HCT116 (cell line): ENCODE data around the gene SLC25A43. TPM values are rescaled to one million over a fixed set of nuclear protein-coding genes. Genes with fewer than 3 reads are reported as not detected.

Experiments
- ATAC-seq: fragments of 200-7000 bp; cut with Tn5 transposase; 2 replicates; pipeline ENCODE4 v1.9.1; 2020; ENCODE audit warnings: mild to moderate bottlenecking, moderate library complexity
- BruUV-seq: library from RNA; stranded (reverse); fragments of 400-500 nt; replicated peaks from 2 replicates; lab custom pipeline; 2021; lab: Mats Ljungman, UMichigan
- CTCF ChIA-PET: fragments of 300-600 bp; sonication (Branson Sonifier 250); formaldehyde crosslinking; loops from one replicate; lab custom pipeline; 2021; ENCODE audit warnings: antibody characterized with exemption; lab: Charles Lee
- POLR2A ChIA-PET: fragments of 300-600, 350-600 bp; sonication (Branson Sonifier 250); formaldehyde crosslinking; loops from one replicate; lab custom pipeline; 2021; ENCODE audit warnings: antibody characterized with exemption; lab: Charles Lee
- RAD21 ChIA-PET, 2 experiments: fragments of 300-600 bp; sonication (Branson Sonifier 250); formaldehyde crosslinking; loops; one replicate each; lab custom pipeline; 2023; ENCODE audit warnings: low total read pairs in 2 of 2; ENCODE audit not compliant: uncharacterized antibody in 2 of 2, unreplicated experiment in 2 of 2, low non-redundant PET in 1 of 2; lab: Charles Lee
- DNase-seq: peaks from one replicate; pipeline ENCODE4 v3.0.0-alpha.2; 2010; ENCODE audit warnings: low read depth, low spot score
- H2AFZ ChIP-seq: fragments of 200-600 bp; shearing (Covaris generic), sonication (generic); 2 replicates; pipeline ENCODE4 v1.6.1; 2017; ENCODE audit warnings: low read depth, mixed run types, mixed read lengths, antibody characterized with exemption, low read length; ENCODE audit not compliant: poor library complexity, severe bottlenecking
- H3K27ac ChIP-seq: 2 replicates; pipeline ENCODE4 v1.5.1; 2012; ENCODE audit warnings: low read depth, low read length
- H3K27me3 ChIP-seq: fragments of 200-600 bp; sonication (generic); 2 replicates; pipeline ENCODE4 v1.6.1; 2016; ENCODE audit warnings: mixed run types, low read length, mixed read lengths; ENCODE audit not compliant: insufficient read depth
- H3K36me3 ChIP-seq, 2 experiments: fragments of 200-500 bp in 1 of 2; fragments of 200-600 bp in 1 of 2; sonication (Bioruptor generic) in 1 of 2; sonication (generic) in 1 of 2; 2 replicates each; pipeline versions ENCODE4 v1.5.1 to v1.6.1; 2014 to 2016; ENCODE audit warnings: low read length in 2 of 2, inconsistent platforms in 1 of 2, mixed read lengths in 1 of 2, mixed run types in 1 of 2; ENCODE audit not compliant: insufficient read depth in 2 of 2, control insufficient read depth in 1 of 2
- H3K4me1 ChIP-seq, 2 experiments: fragments of 200-600 bp in 1 of 2; sonication (generic) in 1 of 2; 2 replicates each; pipeline versions ENCODE4 v1.5.1 to v1.6.1; 2012 to 2017; ENCODE audit warnings: low read length in 2 of 2, inconsistent platforms in 1 of 2, mild to moderate bottlenecking in 1 of 2, mixed read lengths in 1 of 2, mixed run types in 1 of 2, moderate library complexity in 1 of 2; ENCODE audit not compliant: insufficient read depth in 2 of 2, control insufficient read depth in 1 of 2
- H3K4me2 ChIP-seq: fragments of 200-600 bp; sonication (generic); 2 replicates; pipeline ENCODE4 v1.6.1; 2017; ENCODE audit warnings: mixed run types, low read length, mixed read lengths
- H3K4me3 ChIP-seq, 2 experiments: fragments of 200-600 bp in 1 of 2; sonication (generic) in 1 of 2; replicated peaks in 1 of 2; 2 replicates each; pipeline ENCODE4 v1.5.1; 2011 to 2016; ENCODE audit warnings: low read length in 2 of 2, control low read depth in 1 of 2, low read depth in 1 of 2, mild to moderate bottlenecking in 1 of 2, mixed read lengths in 1 of 2, mixed run types in 1 of 2
- H3K79me2 ChIP-seq: fragments of 200-600 bp; sonication (generic); 2 replicates; pipeline ENCODE4 v1.6.1; 2017; ENCODE audit warnings: mild to moderate bottlenecking, mixed run types, low read length, moderate library complexity, mixed read lengths; ENCODE audit not compliant: insufficient read depth
- H3K9ac ChIP-seq: fragments of 200-600 bp; sonication (generic); 2 replicates; pipeline ENCODE4 v1.6.1; 2016; ENCODE audit warnings: low read length, mixed read lengths
- H3K9me2 ChIP-seq: fragments of 200-600 bp; sonication (generic), shearing (Covaris generic); 2 replicates; pipeline ENCODE4 v1.6.1; 2017; ENCODE audit warnings: mixed run types, mild to moderate bottlenecking, moderate library complexity; ENCODE audit not compliant: insufficient read depth
- H3K9me3 ChIP-seq, 2 experiments: fragments of 200-500 bp in 1 of 2; fragments of 200-600 bp in 1 of 2; sonication (Bioruptor generic) in 1 of 2; sonication (generic) in 1 of 2; 2 replicates each; pipeline ENCODE4 v1.6.1; 2014 to 2017; ENCODE audit warnings: low read length in 2 of 2, mixed read lengths in 2 of 2, inconsistent platforms in 1 of 2, low read depth in 1 of 2, mild to moderate bottlenecking in 1 of 2, mixed run types in 1 of 2, moderate library complexity in 1 of 2; ENCODE audit not compliant: control insufficient read depth in 1 of 2, insufficient read depth in 1 of 2
- H4K20me1 ChIP-seq: fragments of 200-600 bp; sonication (generic), shearing (Covaris generic); 2 replicates; pipeline ENCODE4 v1.6.1; 2017; ENCODE audit warnings: mixed run types, mild to moderate bottlenecking, moderate library complexity; ENCODE audit not compliant: insufficient read depth
- CEBPB ChIP-seq: IDR thresholded peaks from 2 replicates; pipeline ENCODE4 v1.6.1; 2012; ENCODE audit warnings: low read depth
- EGR1 ChIP-seq: IDR thresholded peaks from 2 replicates; pipeline ENCODE4 v1.6.1; 2012; ENCODE audit warnings: low read depth
- ELF1 ChIP-seq: IDR thresholded peaks from 2 replicates; pipeline ENCODE4 v1.6.1; 2012; ENCODE audit warnings: low read depth, borderline replicate concordance
- EZH2 ChIP-seq: fragments of 200-600 bp; sonication (generic); IDR thresholded peaks from 2 replicates; pipeline ENCODE4 v1.6.1; 2017; ENCODE audit warnings: antibody characterized with exemption, mixed run types
- JUND ChIP-seq: IDR thresholded peaks from 2 replicates; pipeline ENCODE4 v1.6.1; 2012
- POLR2A ChIP-seq: IDR thresholded peaks from 2 replicates; pipeline ENCODE4 v1.7.0; 2011; ENCODE audit warnings: borderline replicate concordance; ENCODE audit not compliant: insufficient read depth, insufficient read length; ENCODE audit errors: extremely low read depth
- POLR2AphosphoS5 ChIP-seq: IDR thresholded peaks from 2 replicates; pipeline ENCODE4 v1.6.1; 2011; ENCODE audit warnings: mild to moderate bottlenecking, low read depth, low read length, moderate library complexity
- RAD21 ChIP-seq: IDR thresholded peaks from 2 replicates; pipeline ENCODE4 v1.6.1; 2012; ENCODE audit warnings: low read depth, mild to moderate bottlenecking
- SIN3A ChIP-seq: IDR thresholded peaks from 2 replicates; pipeline ENCODE4 v1.6.1; 2012; ENCODE audit warnings: low read depth
- SP1 ChIP-seq: IDR thresholded peaks from 2 replicates; pipeline ENCODE4 v1.6.1; 2012; ENCODE audit warnings: low read depth
- SRF ChIP-seq: IDR thresholded peaks from 2 replicates; pipeline ENCODE4 v1.6.1; 2012; ENCODE audit warnings: low read depth
- intact Hi-C: fragments of 100-400 bp; cut with micrococcal nuclease; formaldehyde crosslinking; loops from 2 replicates; pipeline ENCODE4 v1.10.0; 2022
- total RNA-seq: library from RNA; stranded (reverse); gene quantifications from one replicate; pipeline ENCODE4 v1.2.1, GENCODE V29; 2021; ENCODE audit not compliant: unreplicated experiment
- TF ChIP-seq, protein P1 (sequence below): IDR thresholded peaks from 2 replicates; pipeline ENCODE4 v1.6.1; 2011; ENCODE audit warnings: mild to moderate bottlenecking, low read length, moderate library complexity; ENCODE audit not compliant: insufficient replicate concordance; ENCODE audit errors: extremely low read depth
- TF ChIP-seq, protein P2 (sequence below): IDR thresholded peaks from 2 replicates; pipeline ENCODE4 v1.6.1; 2012
- TF ChIP-seq, protein P3 (sequence below): IDR thresholded peaks from 2 replicates; pipeline ENCODE4 v1.6.1; 2012; ENCODE audit warnings: low read depth

SLC25A43 gene
- total RNA-seq, 1 experiment from 2014 or later, result 14.1 TPM

DNA sequence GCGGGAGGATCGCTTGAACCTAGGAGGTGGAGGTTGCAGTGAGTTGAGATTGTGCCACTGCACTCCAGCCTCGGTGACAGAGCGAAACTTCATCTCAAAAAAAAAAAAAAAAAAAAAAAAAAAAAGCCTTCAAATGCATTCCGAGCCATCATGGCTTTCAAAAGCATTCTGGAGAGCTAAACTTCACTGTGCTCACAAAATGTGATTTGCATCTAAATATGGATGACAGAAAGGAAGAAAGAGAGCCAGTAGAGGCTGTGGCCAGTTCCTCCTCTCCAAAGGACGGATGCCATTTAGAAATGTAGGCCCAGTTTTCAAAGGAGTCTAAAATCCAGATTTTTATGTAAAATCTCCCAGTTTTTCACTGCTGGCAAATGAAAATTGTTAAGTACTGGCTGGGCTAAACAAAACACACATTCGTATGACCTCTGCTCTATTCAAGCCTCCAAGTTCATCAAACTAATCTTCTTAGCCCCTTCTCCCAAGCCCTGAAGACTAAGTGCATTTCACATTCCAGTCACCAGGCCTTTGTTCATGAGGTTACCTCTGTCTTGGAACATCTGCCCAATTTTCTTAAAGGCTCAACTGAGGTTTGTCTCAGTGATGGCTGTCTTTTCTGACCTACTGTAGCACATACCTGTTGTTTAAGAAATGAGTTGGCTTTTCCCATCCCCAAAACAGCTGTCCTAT, 22.0 kb downstream of the SLC25A43 start:
- DNase-seq, result no peak
- intact Hi-C loops, result no loop called here
- Histone ChIP-seq H3K9me2 (no peaks in the 10 kb centered on the region), H3K4me2 (no peak overlapping the region), H3K4me3 (no peak overlapping the region), H3K4me1 (no peaks in the 10 kb centered on the region), H3K27ac (no peak overlapping the region), H3K27me3 (no peaks in the 10 kb centered on the region), H3K9me3 (no peaks in the 10 kb centered on the region), H3K79me2 (no peaks in the 10 kb centered on the region), H3K36me3 (no peaks in the 10 kb centered on the region), H3K9ac (no peak overlapping the region), H4K20me1 (no peaks in the 10 kb centered on the region), H2AFZ (no peak overlapping the region)
- POLR2A ChIA-PET, result no interaction called here
- no peak for ATAC-seq
- CTCF ChIA-PET, result no interaction called here
- RAD21 ChIA-PET, result no interaction called here
- no TSS peak for BruUV-seq
- TF ChIP-seq RAD21, result no peak
- no peak for TF ChIP-seq CEBPB
- TF ChIP-seq SIN3A, result no peak
- TF ChIP-seq, protein P1, sequence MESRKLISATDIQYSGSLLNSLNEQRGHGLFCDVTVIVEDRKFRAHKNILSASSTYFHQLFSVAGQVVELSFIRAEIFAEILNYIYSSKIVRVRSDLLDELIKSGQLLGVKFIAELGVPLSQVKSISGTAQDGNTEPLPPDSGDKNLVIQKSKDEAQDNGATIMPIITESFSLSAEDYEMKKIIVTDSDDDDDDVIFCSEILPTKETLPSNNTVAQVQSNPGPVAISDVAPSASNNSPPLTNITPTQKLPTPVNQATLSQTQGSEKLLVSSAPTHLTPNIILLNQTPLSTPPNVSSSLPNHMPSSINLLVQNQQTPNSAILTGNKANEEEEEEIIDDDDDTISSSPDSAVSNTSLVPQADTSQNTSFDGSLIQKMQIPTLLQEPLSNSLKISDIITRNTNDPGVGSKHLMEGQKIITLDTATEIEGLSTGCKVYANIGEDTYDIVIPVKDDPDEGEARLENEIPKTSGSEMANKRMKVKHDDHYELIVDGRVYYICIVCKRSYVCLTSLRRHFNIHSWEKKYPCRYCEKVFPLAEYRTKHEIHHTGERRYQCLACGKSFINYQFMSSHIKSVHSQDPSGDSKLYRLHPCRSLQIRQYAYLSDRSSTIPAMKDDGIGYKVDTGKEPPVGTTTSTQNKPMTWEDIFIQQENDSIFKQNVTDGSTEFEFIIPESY, result no peak
- no peak for TF ChIP-seq ELF1
- TF ChIP-seq, protein P2, sequence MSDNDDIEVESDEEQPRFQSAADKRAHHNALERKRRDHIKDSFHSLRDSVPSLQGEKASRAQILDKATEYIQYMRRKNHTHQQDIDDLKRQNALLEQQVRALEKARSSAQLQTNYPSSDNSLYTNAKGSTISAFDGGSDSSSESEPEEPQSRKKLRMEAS, result no peak
- no peak for TF ChIP-seq POLR2AphosphoS5
- TF ChIP-seq EZH2, result no peak
- no peak for TF ChIP-seq POLR2A
- TF ChIP-seq SP1, result no peak
- TF ChIP-seq, protein P3, sequence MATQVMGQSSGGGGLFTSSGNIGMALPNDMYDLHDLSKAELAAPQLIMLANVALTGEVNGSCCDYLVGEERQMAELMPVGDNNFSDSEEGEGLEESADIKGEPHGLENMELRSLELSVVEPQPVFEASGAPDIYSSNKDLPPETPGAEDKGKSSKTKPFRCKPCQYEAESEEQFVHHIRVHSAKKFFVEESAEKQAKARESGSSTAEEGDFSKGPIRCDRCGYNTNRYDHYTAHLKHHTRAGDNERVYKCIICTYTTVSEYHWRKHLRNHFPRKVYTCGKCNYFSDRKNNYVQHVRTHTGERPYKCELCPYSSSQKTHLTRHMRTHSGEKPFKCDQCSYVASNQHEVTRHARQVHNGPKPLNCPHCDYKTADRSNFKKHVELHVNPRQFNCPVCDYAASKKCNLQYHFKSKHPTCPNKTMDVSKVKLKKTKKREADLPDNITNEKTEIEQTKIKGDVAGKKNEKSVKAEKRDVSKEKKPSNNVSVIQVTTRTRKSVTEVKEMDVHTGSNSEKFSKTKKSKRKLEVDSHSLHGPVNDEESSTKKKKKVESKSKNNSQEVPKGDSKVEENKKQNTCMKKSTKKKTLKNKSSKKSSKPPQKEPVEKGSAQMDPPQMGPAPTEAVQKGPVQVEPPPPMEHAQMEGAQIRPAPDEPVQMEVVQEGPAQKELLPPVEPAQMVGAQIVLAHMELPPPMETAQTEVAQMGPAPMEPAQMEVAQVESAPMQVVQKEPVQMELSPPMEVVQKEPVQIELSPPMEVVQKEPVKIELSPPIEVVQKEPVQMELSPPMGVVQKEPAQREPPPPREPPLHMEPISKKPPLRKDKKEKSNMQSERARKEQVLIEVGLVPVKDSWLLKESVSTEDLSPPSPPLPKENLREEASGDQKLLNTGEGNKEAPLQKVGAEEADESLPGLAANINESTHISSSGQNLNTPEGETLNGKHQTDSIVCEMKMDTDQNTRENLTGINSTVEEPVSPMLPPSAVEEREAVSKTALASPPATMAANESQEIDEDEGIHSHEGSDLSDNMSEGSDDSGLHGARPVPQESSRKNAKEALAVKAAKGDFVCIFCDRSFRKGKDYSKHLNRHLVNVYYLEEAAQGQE, result no peak
- TF ChIP-seq EGR1, result no peak
- no peak for TF ChIP-seq SRF
- no peak for TF ChIP-seq JUND
